IMR-90 (cell line): ENCODE measurements around the gene CDC42EP5. TPM values are rescaled to one million over a fixed set of nuclear protein-coding genes. Genes with fewer than 3 reads are reported as not detected.
"Not testable (repeated sequence)": the region's sequence is repeated elsewhere in the genome, so short reads cannot be mapped to it uniquely, and the experiment has no call there.

ENCODE experiments used
- ATAC-seq: fragments of 200-7000 bp; cut with Tn5 transposase; 2 replicates; pipeline ENCODE4 v1.9.1; 2020; ENCODE audit warnings: low read depth, mild to moderate bottlenecking, moderate library complexity
- BruUV-seq: library from RNA; stranded (reverse); fragments of 400-500 nt; replicated peaks from 2 replicates; lab custom pipeline; 2021; lab: Mats Ljungman, UMichigan
- CTCF ChIA-PET: fragments of 300-600 bp; formaldehyde crosslinking; extraction: SDS; loops from one replicate; lab custom pipeline; 2021; ENCODE audit warnings: antibody characterized with exemption; lab: Yijun Ruan, JAX
- POLR2A ChIA-PET: fragments of 300-600 bp; sonication (Branson Sonifier 250); formaldehyde crosslinking; loops from one replicate; lab custom pipeline; 2022; ENCODE audit warnings: antibody characterized with exemption; ENCODE audit not compliant: unreplicated experiment; lab: Charles Lee
- DNase-seq: peaks from one replicate; pipeline ENCODE4 v3.0.0; 2013
- H2AFZ ChIP-seq: replicated peaks from 2 replicates; pipeline ENCODE3; 2013; ENCODE audit warnings: low read length, mild to moderate bottlenecking; ENCODE audit not compliant: poor library complexity
- H2AK5ac ChIP-seq: 2 replicates; pipeline ENCODE4 v1.6.1; 2013; ENCODE audit warnings: low read depth, low read length, inconsistent platforms
- H2AK9ac ChIP-seq: replicated peaks from 2 replicates; pipeline ENCODE3; 2013; ENCODE audit warnings: mild to moderate bottlenecking, low read depth, low read length, moderate library complexity; ENCODE audit not compliant: poor library complexity
- H2BK120ac ChIP-seq: 2 replicates; pipeline ENCODE4 v1.6.1; 2013; ENCODE audit warnings: low read depth, low read length, inconsistent platforms
- H2BK15ac ChIP-seq: 3 replicates; pipeline ENCODE4 v1.6.1; 2013; ENCODE audit warnings: low read depth, low read length, inconsistent platforms
- H2BK20ac ChIP-seq: 2 replicates; pipeline ENCODE4 v1.6.1; 2013; ENCODE audit warnings: low read depth, mild to moderate bottlenecking, inconsistent platforms, low read length, moderate library complexity
- H2BK5ac ChIP-seq: 2 replicates; pipeline ENCODE4 v1.6.1; 2013; ENCODE audit warnings: mild to moderate bottlenecking, low read depth, low read length, inconsistent platforms; ENCODE audit not compliant: poor library complexity, severe bottlenecking
- H3K14ac ChIP-seq: replicated peaks from 2 replicates; pipeline ENCODE4 v1.6.1; 2013; ENCODE audit warnings: low read depth, low read length, inconsistent platforms
- H3K18ac ChIP-seq: 2 replicates; pipeline ENCODE4 v1.6.1; 2013; ENCODE audit warnings: low read depth, low read length, control low read depth
- H3K23ac ChIP-seq: 2 replicates; pipeline ENCODE4 v1.6.1; 2013; ENCODE audit warnings: low read depth, low read length, inconsistent platforms
- H3K27ac ChIP-seq: 2 replicates; pipeline ENCODE4 v1.5.1; 2013; ENCODE audit warnings: mild to moderate bottlenecking, control low read depth, low read length; ENCODE audit not compliant: insufficient read depth
- H3K27me3 ChIP-seq: 2 replicates; pipeline ENCODE4 v1.6.1; 2013; ENCODE audit warnings: low read length; ENCODE audit not compliant: control insufficient read depth, insufficient read depth
- H3K36me3 ChIP-seq: 2 replicates; pipeline ENCODE4 v1.6.1; 2013; ENCODE audit warnings: low read length, mixed read lengths; ENCODE audit not compliant: control insufficient read depth, insufficient read depth
- H3K4ac ChIP-seq: 2 replicates; pipeline ENCODE4 v1.6.1; 2013; ENCODE audit warnings: low read depth, low read length, inconsistent platforms
- H3K4me1 ChIP-seq: 2 replicates; pipeline ENCODE4 v1.6.1; 2013; ENCODE audit warnings: low read length, mixed read lengths; ENCODE audit not compliant: control insufficient read depth, insufficient read depth
- H3K4me2 ChIP-seq: 2 replicates; pipeline ENCODE4 v1.6.1; 2013; ENCODE audit warnings: low read depth, mild to moderate bottlenecking, control low read depth, low read length, moderate library complexity
- H3K4me3 ChIP-seq: 2 replicates; pipeline ENCODE4 v1.5.1; 2013; ENCODE audit warnings: low read depth, mild to moderate bottlenecking, control low read depth, low read length, moderate library complexity; ENCODE audit not compliant: insufficient read depth
- H3K56ac ChIP-seq: 2 replicates; pipeline ENCODE4 v1.6.1; 2013; ENCODE audit warnings: low read length, inconsistent platforms; ENCODE audit not compliant: insufficient read depth; ENCODE audit errors: extremely low read depth
- H3K79me1 ChIP-seq, 2 experiments: 2 replicates each; pipeline ENCODE4 v1.6.1; 2013; ENCODE audit warnings: low read length in 2 of 2, inconsistent platforms in 1 of 2, low read depth in 1 of 2
- H3K9ac ChIP-seq: 2 replicates; pipeline ENCODE4 v1.6.1; 2013; ENCODE audit warnings: low read depth, low read length, control low read depth
- H3K9me1 ChIP-seq: 2 replicates; pipeline ENCODE4 v1.6.1; 2013; ENCODE audit warnings: low read length, inconsistent platforms; ENCODE audit not compliant: insufficient read depth
- H3K9me3 ChIP-seq: 2 replicates; pipeline ENCODE4 v1.6.1; 2013; ENCODE audit warnings: low read length; ENCODE audit not compliant: control insufficient read depth, insufficient read depth
- H4K20me1 ChIP-seq: 2 replicates; pipeline ENCODE4 v1.6.1; 2013; ENCODE audit warnings: low read length, inconsistent platforms; ENCODE audit not compliant: insufficient read depth
- H4K5ac ChIP-seq: 2 replicates; pipeline ENCODE4 v1.6.1; 2013; ENCODE audit warnings: mild to moderate bottlenecking, low read depth, low read length, control low read depth
- H4K8ac ChIP-seq, 2 experiments: 2 replicates each; pipeline ENCODE4 v1.6.1; 2013; ENCODE audit warnings: low read depth in 2 of 2, low read length in 2 of 2, control low read depth in 1 of 2, inconsistent platforms in 1 of 2
- H4K91ac ChIP-seq: 2 replicates; pipeline ENCODE4 v1.6.1; 2013; ENCODE audit warnings: low read depth, low read length, inconsistent platforms; ENCODE audit not compliant: insufficient read depth
- WGBS, 2 experiments: methylation state at CpG; one replicate each; pipeline versions ENCODE4 v1.1.5 to v1.1.7; 2013; ENCODE audit warnings: missing lambda C conversion rate in 2 of 2; ENCODE audit not compliant: insufficient read length in 1 of 2; ENCODE audit errors: extremely low coverage in 2 of 2; 5-methylcytosine and 5-hydroxymethylcytosine counted together
- dilution Hi-C: fragments of 300-500 bp; cut with HindIII; formaldehyde crosslinking; loops from one replicate; pipeline ENCODE4 v1.14.3; 2018; ENCODE audit warnings: low sequenced_read_pairs; ENCODE audit not compliant: unreplicated experiment
- in situ Hi-C: fragments of 300-500 bp; cut with MboI; formaldehyde crosslinking; loops from 3 replicates; pipeline ENCODE4 v1.14.3; 2019; ENCODE audit warnings: low sequenced_read_pairs, inconsistent platforms, mixed read lengths
- intact Hi-C: fragments of 100-400 bp; cut with micrococcal nuclease; formaldehyde crosslinking; loops from 2 replicates; pipeline ENCODE4 v1.10.0; 2022
- polyA plus RNA-seq, 3 experiments: library from polyadenylated mRNA; depleted of rRNA; stranded (reverse); fragments of >200 nt; gene quantifications; 2 replicates each; pipeline ENCODE4 v1.2.3, GENCODE V29; 2012; ENCODE audit warnings: low replicate concordance in 1 of 3
- total RNA-seq: library from RNA; depleted of rRNA; stranded (reverse); fragments of >200 nt; gene quantifications from 2 replicates; pipeline ENCODE4 v1.2.3, GENCODE V29; 2012

CDC42EP5 gene
- total and polyA plus RNA-seq, 2 of the 4 experiments (the other 2 are of a cell fraction): 7.2 to 25.3 TPM

DNA sequence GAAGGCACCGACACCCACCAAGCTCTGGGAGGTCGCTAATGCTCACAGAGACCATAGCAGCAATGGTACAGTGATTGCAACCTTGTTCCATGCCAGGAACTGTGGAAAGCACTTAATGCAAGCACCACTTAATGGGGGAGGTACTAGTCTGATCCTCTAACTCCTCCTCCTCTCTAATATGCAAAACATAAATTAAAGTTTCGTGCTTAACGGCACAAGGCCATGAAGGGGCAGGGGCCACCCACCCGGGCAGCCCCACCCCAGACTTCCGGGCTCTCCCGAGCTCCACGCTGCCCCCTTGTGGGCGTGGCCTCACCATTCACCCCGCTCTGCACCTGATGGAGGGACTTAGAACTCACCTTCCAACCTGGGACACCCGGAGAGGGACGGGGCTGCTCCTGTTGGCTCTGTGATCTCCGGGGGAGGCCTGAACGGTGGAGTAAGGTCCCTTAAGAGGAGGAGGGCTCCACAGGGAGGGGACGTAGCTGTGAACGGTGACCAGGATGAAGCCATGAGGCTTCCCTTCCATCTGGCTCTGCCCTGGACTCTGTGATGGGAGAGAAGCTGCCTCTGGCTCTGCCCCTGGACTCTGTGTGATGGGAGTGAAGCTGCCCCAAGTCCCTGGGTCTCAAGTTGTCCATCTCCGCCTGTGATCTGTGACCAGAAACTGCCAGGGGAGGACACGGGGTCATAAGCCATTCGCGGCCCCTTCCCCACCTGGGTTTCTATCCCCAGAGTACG lies 36.3 kb upstream of the CDC42EP5 start:
- H3K23ac ChIP-seq, DNase-seq, dilution Hi-C loops, H3K79me1 ChIP-seq, ATAC-seq, H3K4me1 ChIP-seq, in situ Hi-C loops, H3K27ac ChIP-seq, H4K20me1 ChIP-seq, H2BK20ac ChIP-seq, H3K9me1 ChIP-seq, H3K14ac ChIP-seq, H3K4ac ChIP-seq, H2AK5ac ChIP-seq, H2AFZ ChIP-seq, H3K27me3 ChIP-seq, H3K9ac ChIP-seq, BruUV-seq, H2AK9ac ChIP-seq, H3K36me3 ChIP-seq, H3K4me2 ChIP-seq, POLR2A ChIA-PET, CTCF ChIA-PET, H4K91ac ChIP-seq, H3K18ac ChIP-seq, H2BK5ac ChIP-seq, intact Hi-C loops, H3K56ac ChIP-seq, H2BK120ac ChIP-seq, H4K5ac ChIP-seq, H2BK15ac ChIP-seq, H4K8ac ChIP-seq, H3K4me3 ChIP-seq: not testable (repeated sequence)
- H3K9me3 ChIP-seq: peaks cover 17% of the 10 kb centered on the region
- no CpG with 5 or more reads among the region's 21 CpGs for WGBS, 2 experiments

DNA sequence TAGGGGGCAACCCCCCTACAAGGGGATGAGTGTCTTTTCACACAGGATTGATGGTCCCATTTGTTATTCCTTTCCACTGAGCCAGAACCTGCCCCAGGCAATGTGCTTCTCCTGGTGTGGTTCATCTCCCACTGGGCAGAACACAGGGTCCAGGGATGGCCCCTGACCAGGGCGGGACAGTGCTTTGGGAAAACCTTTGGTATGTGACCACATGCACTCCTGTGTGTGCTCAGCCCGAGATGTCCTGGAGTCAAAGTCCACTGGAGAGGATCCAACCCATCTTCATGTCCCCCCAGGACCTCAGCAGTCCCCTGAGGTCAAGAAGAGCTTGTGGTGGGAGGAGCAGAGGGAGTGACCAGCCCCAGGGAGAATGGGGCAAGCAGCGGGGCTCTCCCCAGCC lies 35.4 kb upstream of the CDC42EP5 start:
- H3K14ac ChIP-seq, H2BK5ac ChIP-seq, H2BK120ac ChIP-seq, H4K91ac ChIP-seq, CTCF ChIA-PET, H2AK5ac ChIP-seq, H4K5ac ChIP-seq, H3K56ac ChIP-seq, H3K4me2 ChIP-seq, H3K36me3 ChIP-seq, H3K23ac ChIP-seq, BruUV-seq, ATAC-seq, H2BK20ac ChIP-seq, H4K20me1 ChIP-seq, in situ Hi-C loops, H2AK9ac ChIP-seq, H2AFZ ChIP-seq, H3K4me3 ChIP-seq, H3K4me1 ChIP-seq, H3K18ac ChIP-seq, H3K79me1 ChIP-seq, H2BK15ac ChIP-seq, DNase-seq, H3K27ac ChIP-seq, H3K27me3 ChIP-seq, H3K9ac ChIP-seq, H3K9me1 ChIP-seq, dilution Hi-C loops, H3K4ac ChIP-seq, POLR2A ChIA-PET, intact Hi-C loops, H4K8ac ChIP-seq: not testable (repeated sequence)
- H3K9me3 ChIP-seq: peaks cover 16% of the 10 kb centered on the region
- no CpG with 5 or more reads among the region's 3 CpGs for WGBS, 2 experiments
